Activated T-helper 1 cell treated with anti-CD3 and anti-CD28 coated beads, Interleukin-2, amount 50 U/mL, for 16 hours (primary cell): ENCODE data around the gene AIFM2.
"Not testable (repeated sequence)": the region's sequence is repeated elsewhere in the genome, so short reads cannot be mapped to it uniquely, and the experiment has no call there.

ENCODE experiments used
- DNase-seq, 2 donors: peaks; one replicate each; pipeline ENCODE4 v3.0.0-alpha.2; 2020; ENCODE audit warnings: low read depth in 1 of 2, low spot score in 1 of 2

AIFM2 gene

DNA sequence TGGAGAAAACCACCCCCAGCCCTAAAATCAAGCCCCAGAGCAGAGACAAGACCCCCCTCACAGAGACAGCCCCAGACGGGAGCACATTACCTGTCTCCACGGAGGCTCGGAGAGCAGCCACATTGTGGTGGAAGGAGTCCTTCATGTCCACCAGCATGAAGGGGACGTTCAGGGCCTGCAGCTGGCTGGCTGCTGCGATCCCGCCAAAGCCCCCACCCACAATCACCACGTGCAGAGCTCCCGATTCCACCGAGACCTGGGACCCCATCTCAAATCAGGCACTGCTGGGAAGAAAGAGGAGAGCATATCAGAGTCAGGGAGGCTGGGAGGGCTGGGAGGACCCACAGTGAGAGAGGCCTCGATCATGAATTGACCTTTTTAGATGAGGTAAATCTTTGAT, 8.8 kb downstream of the AIFM2 start:
- DNase-seq: no peak

DNA sequence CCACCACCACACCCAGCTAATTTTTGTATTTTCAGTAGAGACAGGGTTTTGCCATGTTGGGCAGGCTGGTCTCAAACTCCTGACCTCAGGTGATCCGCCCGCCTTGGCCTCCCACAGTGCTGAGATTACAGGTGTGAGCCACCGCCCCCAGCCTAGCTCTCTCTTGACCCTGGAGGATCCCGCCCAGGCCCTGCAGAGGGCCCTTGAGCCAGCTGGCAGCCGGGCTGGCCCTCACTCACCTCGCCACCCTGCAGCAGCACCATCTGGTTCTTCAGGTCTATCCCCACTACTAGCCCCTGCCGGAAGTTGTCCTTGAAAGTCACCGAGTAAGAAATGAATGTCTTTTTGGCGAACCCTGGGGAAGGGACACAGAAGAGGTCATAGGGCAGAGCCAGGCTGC, 9.5 kb downstream of the AIFM2 start:
- not testable (repeated sequence) for DNase-seq

DNA sequence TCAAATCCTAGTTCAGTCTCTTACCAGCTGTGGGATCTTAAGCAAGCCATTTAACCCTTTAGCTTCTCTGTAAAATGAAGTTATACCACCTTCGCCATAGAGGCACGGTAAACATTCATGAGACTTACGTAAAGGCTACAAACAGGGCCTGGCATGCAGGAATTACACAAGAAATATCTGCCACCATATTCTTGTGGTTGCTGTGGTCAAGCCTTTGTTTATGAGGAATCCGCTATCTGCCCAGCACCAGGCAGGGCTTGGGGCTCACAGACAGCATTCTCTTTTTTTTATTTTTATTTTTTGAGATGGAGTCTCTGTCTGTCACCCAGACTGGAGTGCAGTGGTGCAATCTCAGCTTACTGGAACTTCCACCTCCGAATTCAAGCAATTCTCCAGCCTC, 9.9 kb downstream of the AIFM2 start:
- DNase-seq: no peak

DNA sequence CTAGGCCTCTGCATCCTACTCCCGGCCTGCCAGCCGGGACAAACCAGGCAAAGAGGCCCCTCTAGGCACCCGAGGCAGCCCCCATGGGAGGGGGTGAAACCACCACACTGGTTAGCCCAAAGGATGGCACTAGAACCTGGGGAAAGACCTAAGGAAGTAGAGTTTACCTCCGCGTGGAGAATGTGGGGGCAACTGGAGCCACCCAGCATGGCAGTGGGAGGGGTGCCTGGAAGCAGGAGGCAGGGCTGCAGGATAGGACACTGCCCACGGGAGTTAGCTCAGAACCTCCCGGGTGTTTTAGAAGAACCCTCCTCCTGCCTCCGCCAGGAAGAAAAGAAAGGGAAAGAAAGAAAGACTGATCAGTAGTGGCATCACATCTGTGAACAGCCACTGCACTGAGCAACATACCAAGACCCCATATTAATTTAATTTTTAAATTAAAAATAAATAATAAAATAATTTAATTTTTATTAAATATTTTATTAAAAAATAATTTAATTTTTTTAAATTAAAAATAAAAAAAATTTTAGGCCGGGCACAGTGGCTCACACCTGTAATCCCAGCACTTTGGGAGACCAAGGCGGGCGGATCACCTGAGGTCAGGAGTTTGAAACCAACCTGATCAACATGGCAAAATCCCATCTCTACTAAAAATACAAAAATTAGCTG, 11.2 kb downstream of the AIFM2 start:
- DNase-seq: no peak

DNA sequence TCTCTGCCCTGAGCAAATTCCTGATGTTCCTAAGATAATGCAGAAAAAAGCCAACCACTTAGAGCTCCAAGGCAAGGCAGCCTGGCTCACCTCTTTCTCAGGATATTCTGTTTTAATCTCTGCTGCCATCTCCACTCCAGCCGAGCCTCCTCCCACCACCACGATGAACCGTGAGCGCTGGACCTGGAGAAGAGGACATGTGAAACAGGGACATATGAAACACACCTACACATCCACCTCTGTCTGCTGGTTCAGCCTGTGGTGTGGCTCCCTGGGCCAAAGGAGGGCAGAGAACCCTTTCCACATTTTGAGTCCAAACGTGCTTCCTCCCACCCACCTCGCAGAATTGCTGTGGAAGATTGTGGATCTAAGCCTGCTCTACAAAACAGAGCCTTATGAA, 12.2 kb downstream of the AIFM2 start:
- no peak for DNase-seq

DNA sequence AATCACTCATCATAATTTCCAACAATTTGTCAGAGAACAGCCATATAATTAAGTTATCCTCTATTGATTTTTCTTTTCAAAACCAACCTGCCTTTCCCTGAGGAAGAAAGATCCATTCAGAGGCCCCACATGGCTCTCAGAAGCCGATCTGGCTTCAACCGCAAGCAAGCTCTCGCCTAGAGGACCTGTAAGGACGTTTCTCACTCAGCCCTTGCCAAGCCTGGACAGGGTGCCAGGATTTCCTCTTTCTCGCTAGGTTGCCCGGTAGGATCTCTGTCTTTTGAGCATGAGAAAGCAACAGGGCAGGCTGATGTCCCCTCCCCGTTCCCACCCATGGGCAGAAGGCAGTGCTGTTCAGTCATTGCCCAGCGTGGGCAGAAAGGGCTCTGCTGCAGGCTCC, 13.0 kb downstream of the AIFM2 start:
- no peak for DNase-seq

DNA sequence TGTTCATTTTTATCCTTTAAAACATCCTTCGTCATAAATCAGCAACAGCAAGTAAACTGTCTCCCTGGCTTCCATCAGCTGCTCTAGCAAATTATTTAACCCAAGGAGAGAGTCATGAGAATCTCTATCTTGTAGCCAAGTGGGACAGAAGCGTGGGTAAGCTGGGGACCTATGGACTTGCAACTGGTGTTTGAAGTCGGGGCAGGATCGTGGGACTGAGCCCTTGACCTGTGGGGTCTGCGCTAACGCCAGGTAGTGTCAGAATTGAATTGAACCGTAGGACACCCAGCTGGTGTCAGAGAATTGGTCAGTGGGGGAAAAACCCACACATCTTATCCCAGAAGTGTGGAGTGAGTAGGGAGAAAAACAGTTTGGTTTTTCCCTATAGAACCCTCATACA, 13.4 kb downstream of the AIFM2 start:
- no peak for DNase-seq

DNA sequence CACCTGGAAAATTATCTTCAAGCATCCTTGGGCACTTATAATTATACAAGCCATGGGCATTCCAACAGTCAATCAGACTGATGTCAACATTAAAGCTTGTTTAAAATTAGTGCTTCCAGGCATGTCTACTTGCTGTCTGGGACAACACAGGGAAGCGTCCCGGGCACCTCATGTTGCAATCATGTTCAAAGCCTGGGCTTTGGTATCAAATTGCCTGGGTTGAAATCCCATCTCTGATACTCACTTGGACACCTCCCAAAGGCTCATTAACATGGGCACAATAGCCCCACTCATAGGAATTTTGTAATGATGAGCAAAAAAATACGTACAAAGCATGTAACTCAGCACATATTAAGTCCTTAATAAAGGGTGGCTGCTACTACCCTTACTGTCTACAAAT, 14.4 kb downstream of the AIFM2 start:
- no peak for DNase-seq

DNA sequence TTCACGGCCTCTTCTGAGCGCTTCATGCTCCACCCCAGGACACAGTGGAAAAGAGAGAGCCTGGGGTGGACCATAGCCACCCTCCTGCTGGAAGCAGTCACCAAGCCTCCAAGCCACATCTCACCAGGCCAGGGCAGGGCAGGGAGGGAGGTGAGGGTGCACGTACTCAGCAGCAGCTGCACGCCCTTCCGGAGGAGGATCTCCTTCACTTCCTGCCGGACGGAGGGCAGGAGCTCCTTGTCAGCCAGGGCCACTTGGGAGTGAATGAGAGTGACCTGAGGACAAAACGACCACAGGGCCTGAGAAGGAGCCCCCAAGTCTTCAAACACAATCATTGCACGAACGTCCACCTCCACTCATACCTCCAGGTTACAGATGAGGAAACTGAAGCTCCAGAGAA, 15.0 kb downstream of the AIFM2 start:
- DNase-seq: no peak

DNA sequence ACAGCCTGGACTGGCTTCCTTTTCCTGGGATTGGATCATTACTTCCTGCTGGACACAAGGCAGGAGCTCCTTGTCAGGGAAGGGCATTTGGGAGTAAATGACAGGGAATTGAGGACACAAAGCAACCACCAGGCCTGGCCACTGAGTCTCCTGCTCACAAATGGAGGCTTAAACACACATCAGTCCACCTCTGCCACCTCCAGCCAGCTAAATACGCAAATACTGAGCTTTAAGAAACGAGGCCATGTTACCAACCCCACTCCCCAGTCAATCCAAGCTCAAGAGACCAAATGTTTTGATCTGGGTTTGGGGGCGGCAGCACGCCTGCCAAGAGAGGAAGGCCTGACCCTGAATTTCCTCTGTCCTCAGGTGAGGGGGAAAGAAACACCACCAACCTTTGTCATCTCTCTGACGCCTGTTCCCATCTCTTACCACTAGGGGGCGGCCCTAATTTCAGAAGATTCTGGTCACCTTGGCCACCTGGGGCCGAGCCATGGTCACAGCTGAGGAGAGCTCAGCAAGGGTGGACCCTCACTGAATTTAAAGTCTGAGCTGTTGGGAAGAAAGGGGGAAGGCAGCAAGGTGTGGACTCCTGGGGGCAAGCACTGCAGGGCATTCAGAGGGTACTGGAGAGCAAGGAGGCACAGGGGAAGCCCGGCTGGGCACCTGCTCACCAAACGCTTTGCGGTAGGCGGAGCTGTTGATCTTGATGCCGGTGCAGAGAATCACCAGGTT, 16.5 kb downstream of the AIFM2 start:
- peak; percentile 18 to 38 for DNase-seq

DNA sequence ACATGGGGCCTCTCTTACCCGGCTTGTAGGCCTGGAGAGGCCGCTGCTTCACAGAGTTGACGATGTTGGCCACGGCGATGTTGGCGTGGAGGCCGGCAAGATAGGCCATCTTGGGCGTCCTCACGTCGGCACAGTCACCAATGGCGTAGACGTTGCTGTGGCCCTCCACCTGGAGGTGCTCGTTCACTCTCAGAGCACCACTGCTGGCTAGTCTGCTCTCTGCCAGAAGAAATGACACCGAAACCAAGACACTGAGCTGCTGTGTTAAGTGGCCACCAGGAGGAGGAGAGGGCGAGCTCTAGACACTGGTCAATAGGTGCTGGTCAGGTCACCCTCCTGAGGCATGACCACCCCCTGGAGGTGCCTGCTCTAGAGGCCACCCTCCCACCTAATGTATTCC, 17.7 kb downstream of the AIFM2 start:
- DNase-seq: no peak

DNA sequence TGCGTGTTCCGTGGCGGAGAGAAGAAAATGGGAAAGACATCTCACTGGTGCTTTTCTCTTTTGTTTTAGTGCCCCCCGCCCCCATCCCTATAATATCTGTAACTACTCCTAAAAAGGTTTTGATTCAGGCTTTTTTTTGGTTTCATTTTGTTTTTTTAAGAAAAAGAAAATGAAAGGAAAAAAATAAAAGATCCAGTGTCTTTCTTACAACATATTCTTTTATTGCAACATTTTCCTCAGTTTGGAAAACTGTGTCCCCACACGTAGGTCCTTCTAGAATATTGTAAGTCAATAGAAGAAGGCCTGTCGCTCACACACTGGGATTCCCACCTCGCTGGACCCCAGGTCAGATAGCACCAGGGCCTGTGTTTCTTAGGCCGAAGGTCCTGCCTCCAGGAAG, 20.6 kb downstream of the AIFM2 start:
- no peak for DNase-seq

DNA sequence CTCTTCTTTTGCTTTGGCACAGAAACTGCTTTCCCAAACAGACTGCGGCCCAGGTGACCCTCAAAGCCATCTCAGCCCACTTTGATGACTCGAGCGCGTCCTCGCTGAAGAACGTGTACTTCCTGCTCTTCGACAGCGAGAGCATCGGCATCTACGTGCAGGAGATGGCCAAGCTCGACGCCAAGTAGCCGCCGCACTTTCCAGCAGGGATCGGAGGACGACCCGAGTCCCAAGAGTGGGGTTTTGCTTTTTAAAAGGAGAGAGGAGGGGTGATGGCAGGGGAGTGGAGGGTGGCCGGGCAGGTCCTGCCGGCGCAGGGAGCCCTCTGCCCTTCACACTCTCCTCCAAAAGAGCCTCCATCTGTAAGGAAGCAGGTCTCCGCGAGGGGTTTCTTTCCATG, 21.1 kb downstream of the AIFM2 start:
- no peak for DNase-seq

DNA sequence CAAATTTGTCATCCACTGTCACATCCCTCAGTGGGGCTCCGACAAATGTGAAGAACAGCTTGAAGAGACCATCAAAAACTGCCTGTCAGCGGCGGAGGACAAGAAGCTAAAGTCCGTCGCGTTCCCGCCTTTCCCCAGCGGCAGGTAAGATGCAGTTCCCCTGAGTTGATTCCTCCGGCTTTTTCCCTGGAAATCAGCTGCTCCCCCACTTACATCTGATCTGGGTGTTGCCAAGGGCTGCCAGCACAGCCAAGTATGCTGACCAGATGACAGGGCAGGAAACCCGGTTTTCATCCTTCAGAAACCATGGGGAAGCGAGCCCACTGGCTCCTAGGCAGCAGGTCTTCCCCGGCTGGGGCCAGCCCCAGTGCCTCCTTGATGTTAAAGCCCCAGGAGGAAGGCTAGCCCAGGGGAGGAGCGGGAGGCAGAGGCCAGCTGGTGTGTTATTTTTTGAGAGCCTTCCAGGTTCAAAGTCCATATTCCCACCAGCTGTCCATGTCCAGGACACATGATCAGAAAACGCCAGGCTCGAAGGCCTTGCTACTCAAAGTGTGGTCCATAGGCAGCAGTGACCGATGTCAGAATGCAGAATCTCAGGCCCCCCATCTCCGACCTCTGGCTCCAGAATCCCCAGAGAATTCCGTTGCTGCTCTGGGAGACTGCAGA, 23.4 kb downstream of the AIFM2 start:
- DNase-seq: no peak

DNA sequence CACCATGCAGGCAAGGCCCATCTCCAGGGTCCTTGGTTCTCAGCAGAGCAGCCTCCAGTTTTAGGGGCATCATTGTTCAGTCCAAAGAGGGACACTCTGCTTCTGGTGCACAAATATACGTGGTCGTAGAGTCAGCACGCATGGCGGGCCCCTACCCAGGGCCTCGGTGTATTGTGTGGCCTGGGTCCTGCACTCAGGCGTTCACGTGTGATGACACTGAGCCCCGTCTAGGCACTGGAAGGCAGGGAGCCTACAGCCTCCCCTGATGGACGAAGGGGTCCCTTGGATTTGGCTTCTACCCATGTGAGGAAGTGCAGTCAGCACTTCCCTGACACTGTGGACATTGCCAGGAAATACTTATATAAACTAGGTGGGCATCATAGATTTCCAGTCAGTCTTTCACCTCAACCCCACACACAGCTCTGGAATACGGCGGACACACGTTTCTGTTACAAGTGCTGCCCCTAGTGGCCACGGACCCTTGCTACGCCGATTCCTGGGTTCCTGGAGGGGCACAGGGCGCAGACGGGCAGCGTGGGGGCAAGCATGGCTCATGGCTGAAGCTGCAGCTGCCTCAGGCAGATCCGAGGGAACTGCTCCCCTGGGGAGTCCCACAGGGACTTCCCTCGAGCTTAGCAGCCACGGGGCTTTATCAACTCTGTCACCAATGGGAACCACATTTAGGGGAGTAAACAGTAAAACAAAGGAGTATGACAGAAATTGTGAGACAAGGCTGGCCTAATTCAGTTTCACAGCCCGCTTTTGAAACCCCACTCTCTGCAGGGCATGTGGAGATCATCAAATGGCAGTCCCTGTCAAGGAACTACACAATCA, 25.4 kb downstream of the AIFM2 start:
- DNase-seq: no peak

DNA sequence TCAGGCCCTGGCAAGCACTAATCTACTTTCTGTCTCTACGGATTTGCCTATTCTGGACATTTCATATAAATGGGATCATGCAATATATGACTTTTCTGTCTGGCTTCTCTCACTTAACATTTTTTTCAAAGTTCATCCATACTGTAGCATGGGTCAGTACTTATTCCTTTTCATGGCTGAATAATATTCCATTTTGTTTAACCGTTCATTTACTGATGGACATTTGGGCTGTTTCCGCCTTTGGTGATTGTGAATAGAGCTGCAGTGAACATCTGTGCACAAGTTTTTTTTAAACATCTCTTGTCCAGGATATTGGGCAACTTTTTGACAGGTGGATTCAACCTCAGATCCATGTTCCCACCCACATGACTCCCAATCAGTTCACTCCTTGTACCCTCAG, 31.0 kb downstream of the AIFM2 start:
- DNase-seq: no peak

DNA sequence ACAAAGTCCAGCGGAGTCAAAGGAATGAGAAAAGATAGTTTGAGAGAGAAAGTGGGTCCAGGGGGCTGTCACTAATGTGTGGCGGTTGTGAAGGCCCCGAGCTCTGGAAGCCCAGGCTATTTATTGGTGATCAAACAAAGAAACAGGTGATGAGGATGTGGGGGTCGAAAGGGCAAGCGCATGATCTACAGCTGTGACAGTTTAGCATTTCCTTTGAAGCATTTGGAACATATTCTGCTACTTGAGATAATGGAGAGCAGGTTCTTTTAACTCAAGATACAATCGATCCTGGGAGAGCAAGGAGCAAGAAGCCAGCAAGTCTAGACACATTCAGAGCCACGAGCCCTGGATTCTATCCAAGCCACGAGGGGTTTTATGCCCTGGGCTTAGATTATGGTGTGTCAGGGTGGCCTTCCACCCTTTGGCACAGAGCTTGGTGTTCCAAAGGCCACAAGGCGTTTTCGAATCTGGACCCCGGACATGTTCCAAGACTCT, 31.5 kb downstream of the AIFM2 start:
- not testable (repeated sequence) for DNase-seq

DNA sequence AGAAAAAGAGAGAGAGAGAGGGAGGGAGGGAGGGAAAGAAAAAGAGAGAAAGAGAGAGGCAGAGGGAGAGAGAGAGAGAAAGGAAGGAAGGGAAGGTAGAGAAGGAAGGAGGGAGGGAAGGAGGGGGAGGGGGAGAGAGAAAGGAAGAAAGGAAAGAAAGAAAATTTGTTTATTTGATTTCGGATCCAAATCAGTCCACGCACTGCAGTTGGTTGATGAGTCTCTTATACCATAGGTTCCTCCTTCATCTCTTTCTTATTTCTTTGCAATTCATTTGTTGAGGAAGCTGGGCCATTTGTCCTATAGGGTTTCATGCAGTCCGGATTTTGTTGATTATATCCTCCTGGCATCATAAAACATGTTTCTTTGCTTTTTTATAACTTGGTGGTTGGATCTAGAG, 34.4 kb downstream of the AIFM2 start:
- no peak for DNase-seq

DNA sequence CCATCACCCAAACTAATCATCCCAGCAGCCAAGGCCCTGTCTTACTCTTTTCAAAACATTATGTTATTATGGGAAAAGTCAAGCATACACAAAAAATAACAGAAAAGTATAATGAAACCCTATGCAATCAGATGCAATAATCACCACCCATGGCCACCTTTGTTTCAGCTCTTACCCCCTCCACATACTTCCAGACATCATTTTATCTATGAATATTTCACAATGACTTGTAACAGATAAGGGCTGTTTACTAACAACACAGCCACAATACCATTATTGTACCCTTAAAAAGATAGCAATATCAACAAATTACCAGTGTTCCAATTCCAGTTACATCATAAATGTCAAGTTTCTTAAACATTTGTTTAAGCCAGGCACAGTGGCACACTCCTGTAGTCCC, 35.2 kb downstream of the AIFM2 start:
- no peak for DNase-seq

DNA sequence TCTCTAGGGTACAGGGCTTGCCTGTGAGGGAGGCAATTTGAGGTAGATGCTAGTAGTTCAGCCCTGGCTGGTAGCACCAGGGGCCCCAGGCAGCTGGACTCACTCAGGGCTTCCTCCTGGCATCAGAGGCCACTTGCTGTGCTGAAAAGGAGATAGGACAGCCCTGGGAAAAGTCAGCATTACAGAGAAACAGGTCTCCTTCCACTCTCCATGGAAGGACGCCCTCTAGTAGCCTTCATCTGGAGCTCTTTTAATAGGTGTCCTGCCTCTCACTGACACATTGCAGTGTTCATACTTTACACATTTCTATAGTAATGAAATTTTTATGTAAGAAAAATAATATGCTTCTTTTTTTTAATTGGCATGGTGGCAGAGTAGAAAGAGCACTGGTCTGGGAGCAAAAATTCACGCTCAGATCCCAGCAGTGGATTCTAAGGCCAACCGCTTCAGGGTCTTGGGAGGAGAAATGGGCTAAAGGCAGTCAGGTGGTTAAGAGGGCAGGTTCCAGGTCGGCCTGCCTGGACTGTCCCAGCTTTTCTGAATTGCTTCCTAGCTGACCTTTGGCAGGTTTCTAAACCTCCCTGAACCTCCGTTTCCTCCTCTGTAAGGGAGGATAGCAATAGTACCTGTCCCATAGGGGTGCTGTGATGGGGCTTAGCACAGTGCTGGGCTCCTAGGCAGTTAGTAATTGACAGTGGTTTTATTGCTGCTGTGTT, 35.8 kb downstream of the AIFM2 start:
- DNase-seq: no peak
